Gastroesophageal sphincter (tissue), 4 donors: Measurements from ENCODE around the gene PDS5A. TPM values are rescaled to one million over a fixed set of nuclear protein-coding genes. Genes with fewer than 3 reads are reported as not detected.

Source experiments
- ATAC-seq: fragments of 150-250 bp; one replicate; pipeline ENCODE4 v1.9.1; 2016; ENCODE audit warnings: mild to moderate bottlenecking, moderate library complexity
- H3K27ac ChIP-seq, 4 donors: fragments of 200-600 bp; sonication (generic) in 3 of 4; 1 replicate in 3 of 4; 2 replicates in 1 of 4; pipeline ENCODE4 v1.5.1; 2016 to 2019
- H3K27me3 ChIP-seq: fragments of 200-600 bp; sonication (generic); one replicate; pipeline ENCODE4 v1.5.1; 2019
- H3K36me3 ChIP-seq, 2 donors: fragments of 200-600 bp; sonication (generic); one replicate each; pipeline ENCODE4 v1.5.1; 2019; ENCODE audit warnings: control low read depth in 1 of 2
- H3K4me1 ChIP-seq, 3 donors: fragments of 200-600 bp; sonication (generic); 1 replicate in 2 of 3; 2 replicates in 1 of 3; pipeline ENCODE4 v1.5.1; 2016 to 2019; ENCODE audit warnings: control low read depth in 2 of 3
- H3K4me3 ChIP-seq, 2 donors: fragments of 200-600 bp; sonication (generic); one replicate each; pipeline ENCODE4 v1.5.1; 2019; ENCODE audit warnings: mild to moderate bottlenecking in 1 of 2, moderate library complexity in 1 of 2
- H3K9me3 ChIP-seq, 3 donors: fragments of 200-600 bp; sonication (generic); one replicate each; pipeline ENCODE4 v1.5.1; 2017 to 2019; ENCODE audit warnings: control low read depth in 2 of 3
- CTCF ChIP-seq, 4 experiments: fragments of 200-600 bp in 2 of 4; fragments of 450-650 bp in 2 of 4; sonication (generic) in 1 of 4; IDR thresholded peaks; one replicate each; pipeline ENCODE4 v1.5.1; 2017 to 2019; ENCODE audit warnings: antibody characterized with exemption in 4 of 4, mild to moderate bottlenecking in 2 of 4, moderate library complexity in 2 of 4
- EP300 ChIP-seq: sonication (generic); formaldehyde crosslinking; IDR thresholded peaks from one replicate; pipeline ENCODE4 v1.6.1; 2017; ENCODE audit warnings: antibody characterized with exemption, mild to moderate bottlenecking
- POLR2A ChIP-seq, 2 donors: fragments of 450-650 bp; IDR thresholded peaks; one replicate each; pipeline ENCODE4 v1.6.1; 2017; ENCODE audit warnings: antibody characterized with exemption in 2 of 2, mild to moderate bottlenecking in 2 of 2, moderate library complexity in 1 of 2
- POLR2AphosphoS5 ChIP-seq: sonication (generic); formaldehyde crosslinking; IDR thresholded peaks from one replicate; pipeline ENCODE4 v1.6.1; 2017; ENCODE audit warnings: antibody characterized with exemption
- WGBS, 2 donors: methylation state at CpG; one replicate each; pipeline ENCODE4 v1.1.5; 2018; ENCODE audit warnings: low coverage in 1 of 2; 5-methylcytosine and 5-hydroxymethylcytosine counted together
- total RNA-seq, 4 donors: library from RNA; depleted of rRNA; stranded (reverse); fragments of >200 nt; gene quantifications; one replicate each; pipeline ENCODE4 v1.1.0, GENCODE V29; 2016

The PDS5A gene
- total RNA-seq, 4 donors from 2014 or later: 47.1 to 63.0 (median 57.1) TPM

GRCh38 chr4:39823191-39823590 is 154.5 kb downstream of the PDS5A start:
- peak; percentile 63 for ATAC-seq
- H3K4me1 ChIP-seq: no peaks in the 10 kb centered on the region
- no peak overlapping the region for H3K4me3 ChIP-seq
- 59 to 65% methylated on average over 2 of the region's 2 CpGs for WGBS, 2 donors
- no peak overlapping the region for H3K27ac ChIP-seq
- TF ChIP-seq EP300 (no peak), CTCF (IDR thresholded peaks at IDR 0.05) (no peak), POLR2A (IDR thresholded peaks at IDR 0.05) (no peak), POLR2AphosphoS5 (no peak)
- H3K36me3 ChIP-seq: peaks cover 0 to 42% of the 10 kb centered on the region in 2 donors
- H3K9me3 ChIP-seq: no peaks in the 10 kb centered on the region
- H3K27me3 ChIP-seq: no peaks in the 10 kb centered on the region

GRCh38 chr4:39822662-39823061 is 155.0 kb downstream of the PDS5A start:
- TF ChIP-seq CTCF (IDR thresholded peaks at IDR 0.05): no peak
- no peak for TF ChIP-seq EP300
- no peak for TF ChIP-seq POLR2A (IDR thresholded peaks at IDR 0.05)
- no peak for TF ChIP-seq POLR2AphosphoS5
- no peaks in the 10 kb centered on the region for H3K4me1 ChIP-seq

GRCh38 chr4:39821951-39822350 is 155.8 kb downstream of the PDS5A start:
- 98 to 100% methylated on average over 2 to 8 of the region's 9 CpGs for WGBS, 2 donors
- ATAC-seq: no peak

More at GRCh38 chr4:39822662-39823061, 155.0 kb downstream of the PDS5A start:
- H3K9me3 ChIP-seq: no peaks in the 10 kb centered on the region
- no peaks in the 10 kb centered on the region for H3K27me3 ChIP-seq
- no peak for ATAC-seq
- H3K4me3 ChIP-seq: no peak overlapping the region
- peaks cover 0 to 40% of the 10 kb centered on the region in 2 donors for H3K36me3 ChIP-seq
- H3K27ac ChIP-seq: no peak overlapping the region

DNA sequence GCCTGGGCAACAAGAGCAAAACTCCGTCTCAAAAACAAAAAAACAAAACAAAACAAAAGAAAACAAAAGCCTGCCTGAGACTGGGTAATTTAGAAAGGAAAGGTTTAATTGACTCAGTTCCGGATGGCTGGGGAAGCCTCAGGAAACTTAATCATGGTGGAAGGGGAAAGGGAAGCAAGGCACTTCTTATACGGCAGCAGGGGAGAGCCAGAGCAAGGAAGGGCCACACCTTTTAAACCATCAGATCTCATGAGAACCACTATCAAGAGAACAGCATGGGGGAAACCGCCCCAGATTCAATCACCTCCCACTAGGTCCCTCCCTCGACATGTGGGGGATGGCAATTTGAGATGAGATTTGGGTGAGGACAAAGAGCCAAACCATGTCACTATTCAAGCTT is 157.5 kb downstream of the PDS5A start:
- WGBS, 2 donors: 65 to 75% methylated on average over 3 to 5 of the region's 5 CpGs
- no peak overlapping the region for H3K27ac ChIP-seq
- peaks cover 0 to 17% of the 10 kb centered on the region in 2 donors for H3K36me3 ChIP-seq
- no peak for ATAC-seq
- H3K4me1 ChIP-seq: no peaks in the 10 kb centered on the region
- no peaks in the 10 kb centered on the region for H3K9me3 ChIP-seq
- TF ChIP-seq POLR2A (IDR thresholded peaks at IDR 0.05) (no peak), CTCF (IDR thresholded peaks at IDR 0.05) (no peak), POLR2AphosphoS5 (no peak), EP300 (no peak)
- H3K27me3 ChIP-seq: no peaks in the 10 kb centered on the region
- no peak overlapping the region for H3K4me3 ChIP-seq

More at GRCh38 chr4:39821951-39822350, 155.8 kb downstream of the PDS5A start:
- Histone ChIP-seq H3K4me1 (no peaks in the 10 kb centered on the region), H3K36me3 (peaks cover 0 to 33% of the 10 kb centered on the region in 2 donors), H3K27ac (no peak overlapping the region), H3K27me3 (no peaks in the 10 kb centered on the region), H3K4me3 (no peak overlapping the region), H3K9me3 (no peaks in the 10 kb centered on the region)
- no peak for TF ChIP-seq POLR2A (IDR thresholded peaks at IDR 0.05)
- TF ChIP-seq POLR2AphosphoS5: no peak
- TF ChIP-seq CTCF (IDR thresholded peaks at IDR 0.05): no peak
- no peak for TF ChIP-seq EP300

GRCh38 chr4:39818646-39819045 is 159.1 kb downstream of the PDS5A start:
- H3K9me3 ChIP-seq: no peaks in the 10 kb centered on the region
- H3K4me3 ChIP-seq: no peak overlapping the region
- WGBS, 2 donors: 70% methylated on average over 4 of the region's 5 CpGs; no CpG with 5 or more reads in 1 of the 2 donors
- H3K27me3 ChIP-seq: no peaks in the 10 kb centered on the region
- no peaks in the 10 kb centered on the region for H3K4me1 ChIP-seq
- peaks cover 0 to 8% of the 10 kb centered on the region in 2 donors for H3K36me3 ChIP-seq
- TF ChIP-seq CTCF (IDR thresholded peaks at IDR 0.05) (no peak), EP300 (no peak), POLR2AphosphoS5 (no peak), POLR2A (IDR thresholded peaks at IDR 0.05) (no peak)
- no peak overlapping the region for H3K27ac ChIP-seq
- ATAC-seq: no peak
